ENCODE data around the gene RPL38. TPM values are rescaled to one million over a fixed set of nuclear protein-coding genes. Genes with fewer than 3 reads are reported as not detected.
A peak's percentile ranks its signal among the peaks of the same experiment; 100 is the strongest.
"Not testable (repeated sequence)": the region's sequence is repeated elsewhere in the genome, so short reads cannot be mapped to it uniquely, and the experiment has no call there.

Gene RPL38
- total RNA-seq, 2 experiments from 2014 or later = 1,064 to 1,066 TPM

- no peaks in the 10 kb centered on the region for H3K9me3 Mint-ChIP-seq
- no peaks in the 10 kb centered on the region for H3K36me3 Mint-ChIP-seq (ENCODE audit: low read depth)
- POLR2A ChIA-PET = no interaction called here
- no peak for DNase-seq
- H3K27me3 Mint-ChIP-seq = peaks cover 41% of the 10 kb centered on the region
- no peak overlapping the region for H3K4me3 Mint-ChIP-seq
- CTCF ChIA-PET = no interaction called here
- no peaks in the 10 kb centered on the region for H3K4me1 Mint-ChIP-seq
- no peak overlapping the region for H3K27ac Mint-ChIP-seq
Observed at GRCh38 chr17:74170924-74171323, 32.6 kb upstream of the RPL38 start.

- no peak overlapping the region for H3K27ac Mint-ChIP-seq
- H3K27me3 Mint-ChIP-seq = peaks cover 37% of the 10 kb centered on the region
- H3K9me3 Mint-ChIP-seq = no peaks in the 10 kb centered on the region
- H3K4me3 Mint-ChIP-seq = no peak overlapping the region
- DNase-seq = no peak
- CTCF ChIA-PET = no interaction called here
- H3K36me3 Mint-ChIP-seq (ENCODE audit: low read depth) = no peaks in the 10 kb centered on the region
- H3K4me1 Mint-ChIP-seq = no peaks in the 10 kb centered on the region
- POLR2A ChIA-PET = no interaction called here
Observed at GRCh38 chr17:74172700-74173099, 30.8 kb upstream of the RPL38 start.

GRCh38 chr17:74176546-74177001 is 26.9 kb upstream of the RPL38 start:
- ChIA-PET CTCF (interaction anchor here (0.8 kb wide), 1 partner anchor 747 kb away, joined by 5 read pairs; no protein-coding TSS in a partner anchor), POLR2A (no interaction called here)
- Mint-ChIP-seq H3K36me3 (ENCODE audit: low read depth) (no peaks in the 10 kb centered on the region), H3K4me1 (no peaks in the 10 kb centered on the region), H3K4me3 (no peak overlapping the region), H3K27ac (no peak overlapping the region), H3K9me3 (no peaks in the 10 kb centered on the region), H3K27me3 (peaks cover 28% of the 10 kb centered on the region)
- peak; percentile 53 for DNase-seq

- no peak for DNase-seq
- H3K4me1 Mint-ChIP-seq = no peaks in the 10 kb centered on the region
- peaks cover 27% of the 10 kb centered on the region for H3K27me3 Mint-ChIP-seq
- CTCF ChIA-PET = no interaction called here
- no peak overlapping the region for H3K27ac Mint-ChIP-seq
- H3K9me3 Mint-ChIP-seq = no peaks in the 10 kb centered on the region
- H3K36me3 Mint-ChIP-seq (ENCODE audit: low read depth) = no peaks in the 10 kb centered on the region
- POLR2A ChIA-PET = no interaction called here
- no peak overlapping the region for H3K4me3 Mint-ChIP-seq
Observed at GRCh38 chr17:74177018-74177450, 26.4 kb upstream of the RPL38 start.

GRCh38 chr17:74179576-74179975 is 23.9 kb upstream of the RPL38 start:
- H3K27me3 Mint-ChIP-seq = peaks cover 18% of the 10 kb centered on the region

GRCh38 chr17:74180336-74180735 is 23.1 kb upstream of the RPL38 start:
- peaks cover 13% of the 10 kb centered on the region for H3K27me3 Mint-ChIP-seq
- no peaks in the 10 kb centered on the region for H3K4me1 Mint-ChIP-seq
- ChIA-PET POLR2A (no interaction called here), CTCF (interaction anchor here (0.8 kb wide), 1 partner anchor 19 kb away, joined by 3 read pairs; no protein-coding TSS in a partner anchor)
- H3K9me3 Mint-ChIP-seq = no peaks in the 10 kb centered on the region
- H3K27ac Mint-ChIP-seq = no peak overlapping the region
- DNase-seq = no peak
- H3K4me3 Mint-ChIP-seq = no peak overlapping the region
- H3K36me3 Mint-ChIP-seq (ENCODE audit: low read depth) = no peaks in the 10 kb centered on the region

More at GRCh38 chr17:74179576-74179975, 23.9 kb upstream of the RPL38 start:
- Mint-ChIP-seq H3K9me3 (no peaks in the 10 kb centered on the region), H3K27ac (no peak overlapping the region), H3K4me3 (no peak overlapping the region), H3K4me1 (no peaks in the 10 kb centered on the region), H3K36me3 (ENCODE audit: low read depth) (no peaks in the 10 kb centered on the region)
- ChIA-PET POLR2A (no interaction called here), CTCF (interaction anchor here (0.8 kb wide), 1 partner anchor 20 kb away, joined by 3 read pairs; no protein-coding TSS in a partner anchor)
- no peak for DNase-seq

- Mint-ChIP-seq H3K4me3 (no peak overlapping the region), H3K36me3 (ENCODE audit: low read depth) (no peaks in the 10 kb centered on the region), H3K9me3 (no peaks in the 10 kb centered on the region), H3K27me3 (peaks cover 10% of the 10 kb centered on the region), H3K27ac (no peak overlapping the region), H3K4me1 (no peaks in the 10 kb centered on the region)
- DNase-seq = no peak
- CTCF ChIA-PET = no interaction called here
- POLR2A ChIA-PET = no interaction called here
Observed at GRCh38 chr17:74181341-74181740, 22.1 kb upstream of the RPL38 start.

- POLR2A ChIA-PET = no interaction called here
- H3K4me3 Mint-ChIP-seq = no peak overlapping the region
- CTCF ChIA-PET = interaction anchor here (0.9 kb wide), 1 partner anchor 17 kb away, joined by 4 read pairs; no protein-coding TSS in a partner anchor
Observed at GRCh38 chr17:74182041-74182723, 21.3 kb upstream of the RPL38 start.

GRCh38 chr17:74183411-74183810 is 20.1 kb upstream of the RPL38 start:
- CTCF ChIA-PET = no interaction called here
- H3K4me1 Mint-ChIP-seq = no peaks in the 10 kb centered on the region
- POLR2A ChIA-PET = no interaction called here

More at GRCh38 chr17:74182041-74182723, 21.3 kb upstream of the RPL38 start:
- no peaks in the 10 kb centered on the region for H3K9me3 Mint-ChIP-seq
- no peak for DNase-seq
- H3K36me3 Mint-ChIP-seq (ENCODE audit: low read depth) = no peaks in the 10 kb centered on the region
- H3K27ac Mint-ChIP-seq = no peak overlapping the region
- peaks cover 4% of the 10 kb centered on the region for H3K27me3 Mint-ChIP-seq
- no peaks in the 10 kb centered on the region for H3K4me1 Mint-ChIP-seq

GRCh38 chr17:74185571-74186185 is 17.8 kb upstream of the RPL38 start:
- H3K4me1 Mint-ChIP-seq = no peaks in the 10 kb centered on the region
- no peak overlapping the region for H3K4me3 Mint-ChIP-seq
- no peak for DNase-seq
- no peaks in the 10 kb centered on the region for H3K9me3 Mint-ChIP-seq
- no peak overlapping the region for H3K27ac Mint-ChIP-seq
- ChIA-PET CTCF (no interaction called here), POLR2A (no interaction called here)
- H3K27me3 Mint-ChIP-seq = peaks cover 14% of the 10 kb centered on the region
- no peaks in the 10 kb centered on the region for H3K36me3 Mint-ChIP-seq (ENCODE audit: low read depth)

More at GRCh38 chr17:74183411-74183810, 20.1 kb upstream of the RPL38 start:
- no peaks in the 10 kb centered on the region for H3K9me3 Mint-ChIP-seq
- DNase-seq = no peak
- H3K36me3 Mint-ChIP-seq (ENCODE audit: low read depth) = no peaks in the 10 kb centered on the region
- H3K27ac Mint-ChIP-seq = no peak overlapping the region
- H3K27me3 Mint-ChIP-seq = peaks cover 10% of the 10 kb centered on the region
- no peak overlapping the region for H3K4me3 Mint-ChIP-seq

- Mint-ChIP-seq H3K4me3 (no peak overlapping the region), H3K9me3 (no peaks in the 10 kb centered on the region), H3K4me1 (no peaks in the 10 kb centered on the region), H3K27ac (no peak overlapping the region), H3K27me3 (peaks cover 14% of the 10 kb centered on the region), H3K36me3 (ENCODE audit: low read depth) (no peaks in the 10 kb centered on the region)
- ChIA-PET POLR2A (no interaction called here), CTCF (interaction anchor here (1.4 kb wide), 1 partner anchor 13 kb away, joined by 4 read pairs; no protein-coding TSS in a partner anchor)
- DNase-seq = no peak
Observed at GRCh38 chr17:74186498-74186897, 17.0 kb upstream of the RPL38 start.

GRCh38 chr17:74187761-74188160 is 15.7 kb upstream of the RPL38 start:
- ChIA-PET POLR2A (no interaction called here), CTCF (interaction anchor here (0.6 to 1.4 kb wide), 2 partner anchors 12 to 15 kb away, joined by 4 read pairs; partner anchors contain the start of gene RPL38)
- no peak overlapping the region for H3K4me3 Mint-ChIP-seq
- no peaks in the 10 kb centered on the region for H3K9me3 Mint-ChIP-seq
- peaks cover 15% of the 10 kb centered on the region for H3K27me3 Mint-ChIP-seq
- H3K27ac Mint-ChIP-seq = no peak overlapping the region
- no peaks in the 10 kb centered on the region for H3K4me1 Mint-ChIP-seq
- H3K36me3 Mint-ChIP-seq (ENCODE audit: low read depth) = no peaks in the 10 kb centered on the region
- no peak for DNase-seq

GRCh38 chr17:74188687-74189086 is 14.8 kb upstream of the RPL38 start:
- H3K4me3 Mint-ChIP-seq; H3K4me1 Mint-ChIP-seq; H3K9me3 Mint-ChIP-seq; DNase-seq; H3K36me3 Mint-ChIP-seq (ENCODE audit: low read depth); H3K27ac Mint-ChIP-seq; POLR2A ChIA-PET: not testable (repeated sequence)
- CTCF ChIA-PET = interaction anchor here (3.9 kb wide), 1 partner anchor 11 kb away, joined by 31 read pairs; no protein-coding TSS in a partner anchor
- H3K27me3 Mint-ChIP-seq = peaks cover 18% of the 10 kb centered on the region

All from activated CD4-positive, alpha-beta memory T cell treated with anti-CD3 and anti-CD28 coated beads, Interleukin-2, amount 10 ng/mL, durations not matched to agents 7 days and 5 days (primary cell).